Mesendoderm (in vitro differentiated cells): ENCODE results near the gene KIAA0753.
"Not testable (repeated sequence)": the region's sequence is repeated elsewhere in the genome, so short reads cannot be mapped to it uniquely, and the experiment has no call there.

ENCODE experiments used
- DNase-seq: peaks from one replicate; pipeline ENCODE4 v3.0.0; 2013
- H2AK5ac ChIP-seq: 2 replicates; pipeline ENCODE4 v1.6.1; 2013; ENCODE audit warnings: low read length, inconsistent platforms
- H2BK120ac ChIP-seq: 2 replicates; pipeline ENCODE4 v1.6.1; 2013; ENCODE audit warnings: low read depth, mild to moderate bottlenecking, low read length, moderate library complexity, mixed read lengths
- H2BK15ac ChIP-seq: replicated peaks from 2 replicates; pipeline ENCODE4 v1.6.1; 2013; ENCODE audit warnings: low read depth, mild to moderate bottlenecking, moderate library complexity
- H2BK5ac ChIP-seq: 2 replicates; pipeline ENCODE4 v1.6.1; 2013; ENCODE audit warnings: low read length, inconsistent platforms
- H3K18ac ChIP-seq: 2 replicates; pipeline ENCODE4 v1.6.1; 2013; ENCODE audit warnings: mild to moderate bottlenecking, low read length, mixed read lengths
- H3K23ac ChIP-seq: one replicate; pipeline ENCODE4 v1.6.1; 2013; ENCODE audit warnings: low read length
- H3K27ac ChIP-seq: 2 replicates; pipeline ENCODE4 v1.5.1; 2013; ENCODE audit warnings: low read depth, mild to moderate bottlenecking, inconsistent platforms, low read length, moderate library complexity
- H3K27me3 ChIP-seq: 2 replicates; pipeline ENCODE4 v1.6.1; 2013; ENCODE audit warnings: low read length, control low read depth, mild to moderate bottlenecking, inconsistent platforms; ENCODE audit not compliant: insufficient read depth, poor library complexity
- H3K36me3 ChIP-seq: 2 replicates; pipeline ENCODE4 v1.6.1; 2013; ENCODE audit warnings: low read length, inconsistent platforms; ENCODE audit not compliant: control insufficient read depth, insufficient read depth
- H3K4ac ChIP-seq: one replicate; pipeline ENCODE4 v1.6.1; 2013; ENCODE audit warnings: low read depth, mild to moderate bottlenecking, low read length, moderate library complexity
- H3K4me1 ChIP-seq: 2 replicates; pipeline ENCODE4 v1.6.1; 2013; ENCODE audit warnings: low read depth, low read length, inconsistent platforms; ENCODE audit not compliant: control insufficient read depth
- H3K4me2 ChIP-seq: 2 replicates; pipeline ENCODE4 v1.6.1; 2013; ENCODE audit warnings: low read length
- H3K4me3 ChIP-seq: 2 replicates; pipeline ENCODE4 v1.5.1; 2013; ENCODE audit warnings: mild to moderate bottlenecking, low read length
- H3K56ac ChIP-seq: one replicate; pipeline ENCODE4 v1.6.1; 2013; ENCODE audit warnings: low read length
- H3K79me1 ChIP-seq: 2 replicates; pipeline ENCODE4 v1.6.1; 2013; ENCODE audit warnings: low read length, inconsistent platforms
- H3K79me2 ChIP-seq: 2 replicates; pipeline ENCODE4 v1.6.1; 2013; ENCODE audit warnings: mild to moderate bottlenecking, low read length; ENCODE audit not compliant: control insufficient read depth, insufficient read depth
- H3K9ac ChIP-seq: 2 replicates; pipeline ENCODE4 v1.6.1; 2013; ENCODE audit warnings: low read length, inconsistent platforms
- H4K5ac ChIP-seq: one replicate; pipeline ENCODE4 v1.6.1; 2013; ENCODE audit warnings: low read length
- H4K8ac ChIP-seq: one replicate; pipeline ENCODE4 v1.6.1; 2013; ENCODE audit warnings: low read depth, mild to moderate bottlenecking, control low read depth, low read length, moderate library complexity
- WGBS: extraction: QIAGEN DNeasy Blood & Tissue Kit; methylation state at CpG from one replicate; pipeline ENCODE4 v1.1.7; 2013; ENCODE audit warnings: low lambda C conversion rate, missing lambda C conversion rate; ENCODE audit not compliant: insufficient coverage; ENCODE audit errors: extremely low coverage; 5-methylcytosine and 5-hydroxymethylcytosine counted together

KIAA0753 gene

GRCh38 chr17:6655732-6656361, 15.3 kb upstream of the KIAA0753 start:
- H3K4me2 ChIP-seq, H3K79me2 ChIP-seq, DNase-seq, H3K27me3 ChIP-seq, H3K4ac ChIP-seq, H3K56ac ChIP-seq, H2BK120ac ChIP-seq, H4K8ac ChIP-seq, H3K4me1 ChIP-seq, H3K23ac ChIP-seq, H3K36me3 ChIP-seq, H2BK5ac ChIP-seq, H2AK5ac ChIP-seq, H3K18ac ChIP-seq, H3K4me3 ChIP-seq, H2BK15ac ChIP-seq, H4K5ac ChIP-seq, H3K27ac ChIP-seq, H3K9ac ChIP-seq, H3K79me1 ChIP-seq: not testable (repeated sequence)
- WGBS = no CpG with 5 or more reads among the region's 41 CpGs

- Histone ChIP-seq H3K23ac (no peak overlapping the region), H3K4me1 (peaks cover 3% of the 10 kb centered on the region), H2BK15ac (no peak overlapping the region), H3K27me3 (peaks cover 5% of the 10 kb centered on the region), H3K9ac (peak overlapping the region; percentile 45), H2BK120ac (no peak overlapping the region), H3K4me2 (peak overlapping the region; percentile 32), H3K4ac (no peak overlapping the region), H3K56ac (peak overlapping the region; percentile 65), H3K79me1 (no peaks in the 10 kb centered on the region), H2AK5ac (no peak overlapping the region), H4K8ac (no peak overlapping the region), H3K79me2 (peaks cover 5% of the 10 kb centered on the region), H3K18ac (no peak overlapping the region), H3K4me3 (no peak overlapping the region), H4K5ac (no peak overlapping the region), H2BK5ac (no peak overlapping the region), H3K27ac (no peak overlapping the region), H3K36me3 (no peaks in the 10 kb centered on the region)
- DNase-seq = peak; percentile 85
- no CpG with 5 or more reads among the region's 46 CpGs for WGBS
Measured at GRCh38 chr17:6654841-6655731, 14.6 kb upstream of the KIAA0753 start.

- Histone ChIP-seq H4K5ac (no peak overlapping the region), H4K8ac (no peak overlapping the region), H2BK5ac (no peak overlapping the region), H3K36me3 (no peaks in the 10 kb centered on the region), H2BK15ac (no peak overlapping the region), H2BK120ac (no peak overlapping the region), H3K27me3 (peaks cover 5% of the 10 kb centered on the region), H3K27ac (no peak overlapping the region), H3K4me1 (peaks cover 3% of the 10 kb centered on the region), H3K79me2 (peaks cover 10% of the 10 kb centered on the region), H3K79me1 (peaks cover 3% of the 10 kb centered on the region), H3K23ac (peak overlapping the region; percentile 83), H3K9ac (peak overlapping the region; percentile 73), H3K18ac (no peak overlapping the region), H2AK5ac (no peak overlapping the region), H3K4me2 (peak overlapping the region; percentile 70), H3K4ac (no peak overlapping the region), H3K56ac (peak overlapping the region; percentile 90), H3K4me3 (peak overlapping the region; percentile 39)
- peak; percentile 16 for DNase-seq
- no CpG with 5 or more reads among the region's 47 CpGs for WGBS
Measured at GRCh38 chr17:6651919-6652452, 11.5 kb upstream of the KIAA0753 start.

GRCh38 chr17:6651354-6651918, 10.9 kb upstream of the KIAA0753 start, which contains the start of the genes C17orf100 and MED31:
TSS of gene C17orf100 (plus strand) at chr17:6651762. CDS start at chr17:6651914, 152 bp downstream.
TSS of gene MED31 (minus strand) at chr17:6651605. CDS start at chr17:6651528, 77 bp downstream.
- WGBS = no CpG with 5 or more reads among the region's 35 CpGs
- peak within 1 kb of the TSS; percentile 86 for H3K9ac ChIP-seq
- H2BK15ac ChIP-seq = no peak within 1 kb of the TSS
- H2BK120ac ChIP-seq = no peak within 1 kb of the TSS
- H3K18ac ChIP-seq = peak within 1 kb of the TSS; percentile 71
- H3K4me2 ChIP-seq = peak within 1 kb of the TSS; percentile 88
- peaks cover 3% of the 10 kb centered on the region for H3K79me1 ChIP-seq
- H3K4me1 ChIP-seq = peaks cover 3% of the 10 kb centered on the region
- H3K56ac ChIP-seq = peak within 1 kb of the TSS; percentile 90
- peak within 1 kb of the TSS; percentile 83 for H3K23ac ChIP-seq
- H3K36me3 ChIP-seq = no peaks in the 10 kb centered on the region
- H3K4me3 ChIP-seq = peak within 1 kb of the TSS; percentile 96
- no peak within 1 kb of the TSS for H2AK5ac ChIP-seq
- H3K4ac ChIP-seq = no peak within 1 kb of the TSS
- DNase-seq = peak; percentile 99
- peak within 1 kb of the TSS; percentile 73 for H3K27ac ChIP-seq
- H2BK5ac ChIP-seq = peak within 1 kb of the TSS; percentile 3
- H4K5ac ChIP-seq = no peak within 1 kb of the TSS
- H3K79me2 ChIP-seq = peaks cover 10% of the 10 kb centered on the region
- no peak within 1 kb of the TSS for H4K8ac ChIP-seq
- H3K27me3 ChIP-seq = peaks cover 5% of the 10 kb centered on the region

GRCh38 chr17:6648181-6648580, 7.7 kb upstream of the KIAA0753 start:
- Histone ChIP-seq H3K79me2 (peaks cover 10% of the 10 kb centered on the region), H3K4me3 (no peak overlapping the region), H3K4ac (no peak overlapping the region), H4K5ac (no peak overlapping the region), H2BK120ac (no peak overlapping the region), H3K4me2 (no peak overlapping the region), H2BK15ac (no peak overlapping the region), H2BK5ac (no peak overlapping the region), H3K9ac (no peak overlapping the region), H3K27ac (no peak overlapping the region), H3K4me1 (no peaks in the 10 kb centered on the region), H3K18ac (no peak overlapping the region), H4K8ac (no peak overlapping the region), H3K23ac (no peak overlapping the region), H3K36me3 (peaks cover 2% of the 10 kb centered on the region), H3K27me3 (no peaks in the 10 kb centered on the region), H3K79me1 (peaks cover 5% of the 10 kb centered on the region), H2AK5ac (no peak overlapping the region), H3K56ac (no peak overlapping the region)
- peak; percentile 47 for DNase-seq
